OCI-LY3 (cell line): ENCODE results near the gene ENKD1.

ENCODE experiments used
- H2AFZ ChIP-seq: fragments of 200-600, 300-600 bp; shearing (Covaris generic); 2 replicates; pipeline ENCODE4 v1.6.0; 2014; ENCODE audit warnings: antibody characterized with exemption, low read depth, low read length
- H3K27ac ChIP-seq: fragments of 200-600, 300-600 bp; sonication (generic); 2 replicates; pipeline ENCODE4 v1.5.1; 2014; ENCODE audit warnings: mild to moderate bottlenecking, low read length, moderate library complexity, mixed read lengths
- H3K27me3 ChIP-seq: fragments of 200-600, 300-600 bp; sonication (generic); 2 replicates; pipeline ENCODE4 v1.6.1; 2014; ENCODE audit warnings: low read depth, low read length, mixed read lengths
- H3K36me3 ChIP-seq: fragments of 200-600, 300-600 bp; sonication (generic); replicated peaks from 2 replicates; pipeline ENCODE3; 2014; ENCODE audit warnings: low read depth, low read length, mixed read lengths
- H3K4me1 ChIP-seq: fragments of 300-600, 200-600 bp; sonication (generic); 2 replicates; pipeline ENCODE4 v1.6.1; 2014; ENCODE audit warnings: low read length, mixed read lengths
- H3K4me2 ChIP-seq: fragments of 200-600, 300-600 bp; sonication (generic); 2 replicates; pipeline ENCODE4 v1.6.1; 2014; ENCODE audit warnings: low read length, mixed read lengths
- H3K4me3 ChIP-seq: fragments of 300-600, 200-600 bp; sonication (generic); 2 replicates; pipeline ENCODE4 v1.5.1; 2014; ENCODE audit warnings: antibody characterized with exemption, mild to moderate bottlenecking, low read length, moderate library complexity
- H3K79me2 ChIP-seq: fragments of 300-600, 200-600 bp; shearing (Covaris generic); 2 replicates; pipeline ENCODE4 v1.6.1; 2014; ENCODE audit warnings: mild to moderate bottlenecking, low read length, mixed read lengths
- H3K9ac ChIP-seq: fragments of 300-600, 200-600 bp; shearing (Covaris generic); 2 replicates; pipeline ENCODE4 v1.6.0; 2014; ENCODE audit warnings: mild to moderate bottlenecking, low read length, moderate library complexity
- H3K9me3 ChIP-seq: fragments of 200-600, 300-600 bp; shearing (Covaris generic); 2 replicates; pipeline ENCODE4 v1.6.1; 2014; ENCODE audit warnings: low read length, mixed read lengths; ENCODE audit not compliant: insufficient read depth
- H4K20me1 ChIP-seq: fragments of 200-600, 300-600 bp; sonication (generic); 2 replicates; pipeline ENCODE4 v1.6.1; 2016; ENCODE audit warnings: low read length, mixed read lengths; ENCODE audit not compliant: insufficient read depth
- CTCF ChIP-seq: fragments of 200-600, 300-600 bp; sonication (generic); IDR thresholded peaks from 2 replicates; pipeline ENCODE4 v1.5.1; 2014; ENCODE audit warnings: antibody characterized with exemption, low read length, low read depth
- EZH2phosphoT487 ChIP-seq: fragments of 200-600 bp; shearing (Covaris generic); IDR thresholded peaks from 2 replicates; pipeline ENCODE4 v1.6.1; 2018; ENCODE audit warnings: antibody characterized with exemption, mixed run types, low read depth

The ENKD1 gene

GRCh38 chr16:67628216-67628615 is 38.3 kb downstream of the ENKD1 start:
- no peaks in the 10 kb centered on the region for H3K9me3 ChIP-seq
- no peak overlapping the region for H3K4me3 ChIP-seq
- no peaks in the 10 kb centered on the region for H3K79me2 ChIP-seq

GRCh38 chr16:67613808-67614207 is 52.7 kb downstream of the ENKD1 start:
- Histone ChIP-seq H3K4me2 (no peak overlapping the region), H3K27me3 (no peaks in the 10 kb centered on the region), H3K27ac (no peak overlapping the region), H3K9ac (no peak overlapping the region), H3K4me1 (peaks cover 1% of the 10 kb centered on the region), H3K79me2 (peaks cover 20% of the 10 kb centered on the region), H2AFZ (no peak overlapping the region), H4K20me1 (peaks cover 3% of the 10 kb centered on the region; the same call in 1 of the 2 replicates), H3K9me3 (no peaks in the 10 kb centered on the region), H3K36me3 (peaks cover 45% of the 10 kb centered on the region), H3K4me3 (no peak overlapping the region)
- TF ChIP-seq EZH2phosphoT487 = no peak
- TF ChIP-seq CTCF = peak; percentile 34

More at GRCh38 chr16:67628216-67628615, 38.3 kb downstream of the ENKD1 start:
- Histone ChIP-seq H3K27me3 (no peaks in the 10 kb centered on the region), H3K4me1 (no peaks in the 10 kb centered on the region), H3K4me2 (no peak overlapping the region), H3K36me3 (peaks cover 40% of the 10 kb centered on the region), H4K20me1 (no peaks in the 10 kb centered on the region), H2AFZ (no peak overlapping the region), H3K27ac (no peak overlapping the region), H3K9ac (no peak overlapping the region)
- TF ChIP-seq CTCF (no peak), EZH2phosphoT487 (no peak)
